Measurements from ENCODE around the gene TRIM25. TPM values are rescaled to one million over a fixed set of nuclear protein-coding genes. Genes with fewer than 3 reads are reported as not detected.

The TRIM25 gene
- total and polyA plus RNA-seq, 9 donors: 12.5 to 71.7 (median 45.9) TPM

DNA sequence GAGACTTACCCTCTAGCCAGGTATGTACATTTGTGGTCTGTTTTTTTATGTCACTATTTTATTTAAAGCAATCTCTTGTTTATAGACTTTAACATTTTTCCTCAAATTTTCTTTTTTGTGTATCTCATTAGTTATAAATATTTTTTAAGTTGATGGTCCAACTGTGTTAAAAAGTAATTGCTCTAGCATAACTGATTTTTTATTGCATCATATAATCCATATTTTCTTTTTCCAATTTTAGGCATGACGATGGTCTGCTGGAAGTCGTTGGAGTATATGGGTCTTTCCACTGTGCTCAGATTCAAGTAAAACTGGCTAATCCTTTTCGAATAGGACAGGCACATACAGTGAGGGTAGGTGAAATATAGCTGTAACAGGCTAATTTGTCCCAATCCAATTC is 52.0 kb downstream of the TRIM25 start:
- intact Hi-C loops (cut with DNase I): no loop called here
- WGBS, 3 donors: 93 to 96% (median 94%) methylated on average over 3 of the region's 3 CpGs
- H3K36me3 ChIP-seq: no peaks in the 10 kb centered on the region

DNA sequence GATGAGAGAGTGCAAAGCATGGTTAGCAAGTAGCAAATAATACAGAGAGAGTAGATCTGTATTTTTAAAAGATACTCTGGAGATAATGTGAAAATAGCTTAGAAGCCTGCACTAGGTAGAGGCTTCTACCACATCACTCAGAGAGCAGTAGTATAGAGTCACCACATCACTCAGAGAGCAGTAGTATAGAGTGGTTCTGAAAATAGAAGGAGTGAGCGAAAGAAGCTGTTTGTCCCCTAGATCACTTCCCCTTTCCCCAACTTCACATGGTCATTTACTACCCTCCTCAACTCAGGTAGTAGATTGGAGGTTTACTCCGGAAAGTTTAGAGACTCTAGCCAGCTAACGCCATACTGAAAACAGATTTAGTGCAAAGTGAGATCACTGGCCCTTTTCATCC is 62.8 kb downstream of the TRIM25 start:
- no peaks in the 10 kb centered on the region for H3K27me3 ChIP-seq
- no peak overlapping the region for H3K27ac ChIP-seq
- TF ChIP-seq, protein P1, sequence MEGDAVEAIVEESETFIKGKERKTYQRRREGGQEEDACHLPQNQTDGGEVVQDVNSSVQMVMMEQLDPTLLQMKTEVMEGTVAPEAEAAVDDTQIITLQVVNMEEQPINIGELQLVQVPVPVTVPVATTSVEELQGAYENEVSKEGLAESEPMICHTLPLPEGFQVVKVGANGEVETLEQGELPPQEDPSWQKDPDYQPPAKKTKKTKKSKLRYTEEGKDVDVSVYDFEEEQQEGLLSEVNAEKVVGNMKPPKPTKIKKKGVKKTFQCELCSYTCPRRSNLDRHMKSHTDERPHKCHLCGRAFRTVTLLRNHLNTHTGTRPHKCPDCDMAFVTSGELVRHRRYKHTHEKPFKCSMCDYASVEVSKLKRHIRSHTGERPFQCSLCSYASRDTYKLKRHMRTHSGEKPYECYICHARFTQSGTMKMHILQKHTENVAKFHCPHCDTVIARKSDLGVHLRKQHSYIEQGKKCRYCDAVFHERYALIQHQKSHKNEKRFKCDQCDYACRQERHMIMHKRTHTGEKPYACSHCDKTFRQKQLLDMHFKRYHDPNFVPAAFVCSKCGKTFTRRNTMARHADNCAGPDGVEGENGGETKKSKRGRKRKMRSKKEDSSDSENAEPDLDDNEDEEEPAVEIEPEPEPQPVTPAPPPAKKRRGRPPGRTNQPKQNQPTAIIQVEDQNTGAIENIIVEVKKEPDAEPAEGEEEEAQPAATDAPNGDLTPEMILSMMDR (IDR thresholded peaks at IDR 0.05): no peak
- TF ChIP-seq EP300 (IDR thresholded peaks at IDR 0.05): no peak
- TF ChIP-seq POLR2A (IDR thresholded peaks at IDR 0.05): no peak
- H3K4me1 ChIP-seq (ENCODE audit: insufficient read depth): no peaks in the 10 kb centered on the region
- no peak overlapping the region for H3K4me3 ChIP-seq
- DNase-seq: no peak
- 74 to 95% (median 80%) methylated on average over 3 of the region's 3 CpGs for WGBS, 3 donors
- no peaks in the 10 kb centered on the region for H3K9me3 ChIP-seq
- no peaks in the 10 kb centered on the region for H3K36me3 ChIP-seq
- intact Hi-C loops (cut with DNase I): no loop called here

More for the DNA sequence above, 52.0 kb downstream of the TRIM25 start:
- Histone ChIP-seq H3K9me3 (no peaks in the 10 kb centered on the region), H3K4me3 (no peak overlapping the region), H3K27me3 (no peaks in the 10 kb centered on the region), H3K4me1 (ENCODE audit: insufficient read depth) (no peaks in the 10 kb centered on the region), H3K27ac (no peak overlapping the region)
- TF ChIP-seq EP300 (IDR thresholded peaks at IDR 0.05) (no peak), POLR2A (IDR thresholded peaks at IDR 0.05) (no peak)
- TF ChIP-seq, protein P1 (IDR thresholded peaks at IDR 0.05): no peak
- DNase-seq: no peak

DNA sequence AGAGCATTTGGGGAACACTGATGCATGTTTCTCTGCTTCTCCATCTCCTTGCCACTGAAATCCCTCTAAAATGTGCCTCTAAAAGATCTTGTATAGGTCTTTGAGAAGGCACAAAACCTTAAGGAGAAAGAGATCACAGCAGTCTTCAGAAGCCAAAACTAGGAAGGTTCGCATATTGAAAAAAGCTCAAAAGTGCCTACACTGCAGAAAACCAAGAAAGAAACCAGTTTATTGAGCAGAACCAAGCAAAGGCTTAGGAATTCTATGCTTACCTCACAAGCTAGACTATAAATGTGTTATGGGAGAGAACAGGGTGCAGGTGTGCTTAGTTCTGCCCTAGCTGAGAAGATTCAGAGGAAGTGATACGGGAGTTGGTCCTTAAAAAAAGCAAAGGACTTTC is 63.3 kb downstream of the TRIM25 start:
- H3K27me3 ChIP-seq: no peaks in the 10 kb centered on the region
- H3K9me3 ChIP-seq: no peaks in the 10 kb centered on the region
- DNase-seq: no peak
- no peak overlapping the region for H3K27ac ChIP-seq
- H3K36me3 ChIP-seq: no peaks in the 10 kb centered on the region
- H3K4me3 ChIP-seq: no peak overlapping the region
- TF ChIP-seq, protein P1 (IDR thresholded peaks at IDR 0.05): no peak
- TF ChIP-seq EP300 (IDR thresholded peaks at IDR 0.05): no peak
- no peak for TF ChIP-seq POLR2A (IDR thresholded peaks at IDR 0.05)
- intact Hi-C loops (cut with DNase I): no loop called here
- WGBS, 3 donors: 96 to 97% (median 97%) methylated on average over 2 of the region's 2 CpGs
- no peaks in the 10 kb centered on the region for H3K4me1 ChIP-seq (ENCODE audit: insufficient read depth)

DNA sequence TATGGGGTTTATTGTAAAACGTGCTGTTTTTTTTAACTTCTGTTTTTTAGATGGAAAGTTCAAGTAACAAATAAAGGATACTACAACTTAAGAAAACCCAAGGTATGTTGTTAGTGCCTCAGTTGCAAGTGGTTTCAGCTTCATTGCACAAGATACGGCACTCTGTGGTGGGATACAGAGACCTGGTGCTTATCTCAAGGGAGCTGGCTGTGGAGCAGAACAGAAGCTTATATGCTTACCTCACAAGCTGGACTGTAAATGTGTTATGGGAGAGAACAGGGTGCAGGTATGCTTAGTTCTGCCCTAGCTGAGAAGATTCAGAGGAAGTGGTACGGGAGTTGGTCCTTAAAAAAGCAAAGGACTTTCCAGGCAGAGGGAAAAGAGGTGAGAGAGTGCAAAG is 64.7 kb downstream of the TRIM25 start:
- WGBS, 3 donors: 74 to 95% (median 77%) methylated on average over 3 of the region's 3 CpGs
- no peaks in the 10 kb centered on the region for H3K9me3 ChIP-seq
- no peaks in the 10 kb centered on the region for H3K4me1 ChIP-seq (ENCODE audit: insufficient read depth)
- TF ChIP-seq, protein P1 (IDR thresholded peaks at IDR 0.05): no peak
- TF ChIP-seq EP300 (IDR thresholded peaks at IDR 0.05) (no peak), POLR2A (IDR thresholded peaks at IDR 0.05) (no peak)
- intact Hi-C loops (cut with DNase I): no loop called here
- no peaks in the 10 kb centered on the region for H3K27me3 ChIP-seq
- no peak overlapping the region for H3K4me3 ChIP-seq
- H3K36me3 ChIP-seq: no peaks in the 10 kb centered on the region
- DNase-seq: no peak
- H3K27ac ChIP-seq: no peak overlapping the region

Measured in ovary (tissue), 9 donors.